GM12878 (cell line): ENCODE measurements around the gene PODN. TPM values are rescaled to one million over a fixed set of nuclear protein-coding genes. Genes with fewer than 3 reads are reported as not detected.

ENCODE experiments used
- ATAC-seq: fragments of 200-7000 bp; cut with Tn5 transposase; 3 replicates; pipeline ENCODE4 v1.9.1; 2020; ENCODE audit warnings: mild to moderate bottlenecking, moderate library complexity
- BruUV-seq: library from RNA; stranded (reverse); fragments of 400-500 nt; replicated peaks from 2 replicates; lab custom pipeline; 2021; lab: Mats Ljungman, UMichigan
- CTCF ChIA-PET: fragments of 300-600 bp; sonication (Branson Sonifier 250); formaldehyde crosslinking; extraction: SDS; loops from one replicate; lab custom pipeline; 2021; ENCODE audit warnings: inconsistent platforms; lab: Yijun Ruan, JAX
- POLR2A ChIA-PET: fragments of 350-600 bp; formaldehyde crosslinking; extraction: SDS; loops from one replicate; lab custom pipeline; 2021; ENCODE audit warnings: inconsistent platforms; lab: Charles Lee
- RAD21 ChIA-PET: fragments of 300-600 bp; sonication (Branson Sonifier 250); formaldehyde crosslinking; loops from one replicate; lab custom pipeline; 2023; ENCODE audit warnings: antibody characterized with exemption; ENCODE audit not compliant: unreplicated experiment; lab: Charles Lee
- SMC1A ChIA-PET: fragments of 300-600 bp; sonication (Branson Sonifier 250); formaldehyde crosslinking; loops from one replicate; lab custom pipeline; 2023; ENCODE audit not compliant: unreplicated experiment, uncharacterized antibody; lab: Charles Lee
- DNase-seq: peaks from one replicate; pipeline ENCODE4 v3.0.0-alpha.2; 2011; ENCODE audit warnings: low read depth, low spot score
- FAIRE-seq: peaks from 3 replicates; lab custom pipeline; 2011; peaks lifted over from hg19 to GRCh38; lab: Jason Lieb, UNC
- H2AFZ ChIP-seq: 2 replicates; pipeline ENCODE4 v1.6.0; 2011; ENCODE audit warnings: low read depth, low read length, control low read depth; ENCODE audit not compliant: control insufficient read depth
- H3K27ac ChIP-seq: 2 replicates; pipeline ENCODE4 v1.5.1; 2011; ENCODE audit warnings: control low read depth; ENCODE audit not compliant: control insufficient read depth, insufficient read depth
- H3K27me3 ChIP-seq, 2 experiments: replicated peaks in 1 of 2; 2 replicates each; pipeline versions ENCODE4 v1.6.0 to v1.6.1; 2011; ENCODE audit warnings: low read length in 1 of 2; ENCODE audit not compliant: control insufficient read depth in 2 of 2, insufficient read depth in 2 of 2
- H3K36me3 ChIP-seq, 2 experiments: 2 replicates each; pipeline ENCODE4 v1.5.1; 2011; ENCODE audit warnings: low read length in 1 of 2; ENCODE audit not compliant: control insufficient read depth in 2 of 2, insufficient read depth in 2 of 2
- H3K4me1 ChIP-seq: 2 replicates; pipeline ENCODE4 v1.6.1; 2011; ENCODE audit warnings: mild to moderate bottlenecking, low read length, moderate library complexity, mixed read lengths; ENCODE audit not compliant: control insufficient read depth, insufficient read depth
- H3K4me2 ChIP-seq: 2 replicates; pipeline ENCODE4 v1.6.0; 2011; ENCODE audit warnings: control low read depth; ENCODE audit not compliant: control insufficient read depth, insufficient read depth
- H3K4me3 ChIP-seq: fragments of 200-600 bp; sonication (generic); 2 replicates; pipeline ENCODE4 v1.5.1; 2016
- H3K79me2 ChIP-seq: 2 replicates; pipeline ENCODE4 v1.6.0; 2011; ENCODE audit warnings: low read length; ENCODE audit not compliant: control insufficient read depth, insufficient read depth
- H3K9ac ChIP-seq: 2 replicates; pipeline ENCODE4 v1.8.0; 2011; ENCODE audit warnings: low read length, control low read depth, mixed read lengths; ENCODE audit not compliant: control insufficient read depth, insufficient read depth
- H3K9me3 ChIP-seq: replicated peaks from 3 replicates; pipeline ENCODE4 v1.5.1; 2011; ENCODE audit warnings: mild to moderate bottlenecking, low read length; ENCODE audit not compliant: control insufficient read depth, insufficient read depth
- H4K20me1 ChIP-seq: 2 replicates; pipeline ENCODE4 v1.6.0; 2011; ENCODE audit not compliant: control insufficient read depth, insufficient read depth
- CHD2 ChIP-seq: IDR thresholded peaks from 2 replicates; pipeline ENCODE4 v1.6.1; 2011; ENCODE audit warnings: low read depth, low read length, improper control_type of control experiment, borderline replicate concordance
- EZH2 ChIP-seq: IDR thresholded peaks from 2 replicates; pipeline ENCODE4 v1.6.1; 2012; ENCODE audit warnings: low read depth, mild to moderate bottlenecking, control low read depth, inconsistent platforms, low read length, borderline replicate concordance; ENCODE audit not compliant: control insufficient read depth
- FOS ChIP-seq: IDR thresholded peaks from 3 replicates; pipeline ENCODE4 v1.6.1; 2011; ENCODE audit warnings: borderline replicate concordance; ENCODE audit not compliant: insufficient read length; ENCODE audit errors: extremely low read depth
- HDAC6 ChIP-seq: fragments of 200-600 bp; sonication (generic); IDR thresholded peaks from one replicate; pipeline ENCODE4 v1.8.0; 2017; ENCODE audit warnings: antibody characterized with exemption; ENCODE audit not compliant: unreplicated experiment
- NRF1 ChIP-seq: conservative IDR thresholded peaks from 2 replicates; pipeline ENCODE4 v1.6.1; 2011; ENCODE audit warnings: mild to moderate bottlenecking, low read depth, low read length, improper control_type of control experiment
- PKNOX1 ChIP-seq: fragments of 450-650 bp; IDR thresholded peaks from 2 replicates; pipeline ENCODE4 v1.6.1; 2016; ENCODE audit warnings: mild to moderate bottlenecking
- SKIL ChIP-seq: fragments of 450-650 bp; IDR thresholded peaks from 2 replicates; pipeline ENCODE4 v1.6.1; 2017; ENCODE audit warnings: mild to moderate bottlenecking, low read depth, inconsistent platforms; ENCODE audit not compliant: poor library complexity, severe bottlenecking
- SPI1 ChIP-seq: IDR thresholded peaks from 2 replicates; pipeline ENCODE4 v1.6.1; 2011; ENCODE audit warnings: low read depth, mild to moderate bottlenecking, low read length, moderate library complexity, borderline replicate concordance; ENCODE audit not compliant: insufficient read depth
- ZBTB40 ChIP-seq: fragments of 450-650 bp; IDR thresholded peaks from 2 replicates; pipeline ENCODE4 v1.6.1; 2016; ENCODE audit warnings: mild to moderate bottlenecking, moderate library complexity, borderline replicate concordance
- ZNF207 ChIP-seq: fragments of 450-650 bp; IDR thresholded peaks from 2 replicates; pipeline ENCODE4 v1.6.1; 2014; ENCODE audit warnings: antibody characterized with exemption, mild to moderate bottlenecking, borderline replicate concordance
- ZNF592 ChIP-seq: fragments of 450-650 bp; IDR thresholded peaks from 2 replicates; pipeline ENCODE4 v1.6.1; 2017; ENCODE audit warnings: mild to moderate bottlenecking, moderate library complexity
- WGBS: methylation state at CpG from one replicate; pipeline ENCODE4 v1.1.6; 2016; ENCODE audit warnings: low lambda C conversion rate; ENCODE audit not compliant: insufficient replicate concordance, insufficient coverage; ENCODE audit errors: missing lambda C conversion rate; 5-methylcytosine and 5-hydroxymethylcytosine counted together
- in situ Hi-C: fragments of 300-500 bp; cut with MboI; formaldehyde crosslinking; loops from 9 replicates; pipeline ENCODE4 v1.14.3; 2018; ENCODE audit warnings: mixed read lengths
- intact Hi-C: fragments of 100-400 bp; cut with micrococcal nuclease; formaldehyde crosslinking; loops from one replicate; pipeline ENCODE4 v1.14.2; 2022; ENCODE audit not compliant: unreplicated experiment
- polyA plus RNA-seq, 11 experiments: library from polyadenylated mRNA; depleted of rRNA in 4 of 11; unstranded in 6 of 11; stranded (reverse) in 5 of 11; fragments of >200 nt; fragmentation: Nextera tagmentation in 4 of 11; fragmentation: Illumina TruSeq in 1 of 11; extraction: Ambion mirVana in 4 of 11; extraction: Trizol in 1 of 11; gene quantifications; 1 replicate in 1 of 11; 2 replicates in 10 of 11; pipeline versions ENCODE4 v1.2.1 to v1.2.3, GENCODE V29; 2011 to 2016; ENCODE audit warnings: inconsistent platforms in 2 of 11, missing spikeins in 2 of 11, low read depth in 1 of 11
- total RNA-seq, 4 experiments: library from RNA; depleted of rRNA in 3 of 4; stranded (reverse); fragments of >200 nt in 3 of 4; fragmentation: Illumina TruSeq in 1 of 4; extraction: Trizol in 1 of 4; gene quantifications; 2 replicates each; pipeline versions ENCODE4 v1.2.1 to v1.2.3, GENCODE V29; 2013 to 2021

PODN gene
- total and polyA plus RNA-seq, 10 of the 15 experiments (the other 5 are each of a cell fraction or from before 2014, with no cell fraction given), result 0.10 TPM; not detected in 9

GRCh38 chr1:53104289-53104913 is 42.4 kb downstream of the PODN start:
- no peak overlapping the region for H2AFZ ChIP-seq
- RAD21 ChIA-PET, result no interaction called here
- intact Hi-C loops (no loop called here), in situ Hi-C loops (no loop called here)
- H3K27ac ChIP-seq, result no peak overlapping the region
- H4K20me1 ChIP-seq, result no peaks in the 10 kb centered on the region
- no peak overlapping the region for H3K9ac ChIP-seq
- H3K36me3 ChIP-seq, result no peaks in the 10 kb centered on the region
- no peaks in the 10 kb centered on the region for H3K27me3 ChIP-seq
- no peaks in the 10 kb centered on the region for H3K79me2 ChIP-seq
- POLR2A ChIA-PET, result no interaction called here
- SMC1A ChIA-PET, result no interaction called here
- peaks cover 5% of the 10 kb centered on the region; the same call in 1 of the 3 replicates for H3K9me3 ChIP-seq
- no peak overlapping the region for H3K4me3 ChIP-seq
- H3K4me2 ChIP-seq, result no peak overlapping the region
- H3K4me1 ChIP-seq, result no peaks in the 10 kb centered on the region
- WGBS, result 51% methylated on average over 8 of the region's 8 CpGs
- no TSS peak for BruUV-seq
- DNase-seq, result no peak
- ATAC-seq, result no peak
- CTCF ChIA-PET, result no interaction called here
- FAIRE-seq, result no peak
- TF ChIP-seq SPI1, result no peak
- no peak for TF ChIP-seq ZBTB40
- no peak for TF ChIP-seq ZNF207
- TF ChIP-seq HDAC6, result no peak
- no peak for TF ChIP-seq CHD2
- no peak for TF ChIP-seq ZNF592
- no peak for TF ChIP-seq SKIL
- no peak for TF ChIP-seq NRF1
- no peak for TF ChIP-seq PKNOX1
- no peak for TF ChIP-seq FOS
- TF ChIP-seq EZH2, result no peak
